Ammon's horn (tissue), 1 donor: ENCODE results near the gene SYNJ2.
"Not testable (repeated sequence)": the region's sequence is repeated elsewhere in the genome, so short reads cannot be mapped to it uniquely, and the experiment has no call there.

Experiments used
- DNase-seq: peaks from one replicate; pipeline ENCODE4 v3.0.0-alpha.2; 2016; ENCODE audit warnings: low spot score

SYNJ2 gene

GRCh38 chr6:157954150-157955117 lies 27.2 kb upstream of the SYNJ2 start:
- no peak for DNase-seq

GRCh38 chr6:157955675-157956074 lies 26.0 kb upstream of the SYNJ2 start:
- DNase-seq, result no peak

DNA sequence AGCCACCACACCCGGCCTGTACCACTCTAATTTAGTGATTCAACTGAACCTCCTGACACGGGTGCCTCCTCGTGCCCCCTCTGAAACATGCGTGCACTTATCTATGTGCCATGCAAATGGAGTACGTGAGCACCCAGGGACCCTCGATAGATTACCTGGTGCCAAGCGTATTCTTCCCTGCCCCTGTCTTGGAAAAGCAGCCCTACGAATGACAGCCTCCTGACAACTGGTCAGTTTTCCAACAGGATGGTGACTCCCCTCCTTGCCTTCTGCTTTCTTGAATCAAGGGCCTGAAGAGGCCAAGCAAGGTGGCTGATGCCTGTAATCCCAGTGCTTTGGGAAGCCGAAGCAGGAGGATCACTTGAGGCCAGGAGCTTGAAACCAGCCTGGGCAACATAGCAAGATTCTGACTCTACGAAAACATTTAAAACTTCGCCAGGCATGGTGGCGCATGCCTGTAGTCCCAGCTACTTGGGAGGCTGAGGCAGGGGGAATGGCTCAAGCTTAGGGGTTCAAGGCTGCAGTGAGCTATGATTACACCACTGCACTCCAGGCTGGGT lies 25.4 kb upstream of the SYNJ2 start:
- DNase-seq, result no peak

- no peak for DNase-seq
Measured at GRCh38 chr6:157959451-157960227, 22.0 kb upstream of the SYNJ2 start.

GRCh38 chr6:157961153-157961831 lies 20.4 kb upstream of the SYNJ2 start:
- DNase-seq, result no peak

GRCh38 chr6:157961832-157962575 lies 19.7 kb upstream of the SYNJ2 start:
- no peak for DNase-seq

- no peak for DNase-seq
Measured at GRCh38 chr6:157962601-157963302, 18.9 kb upstream of the SYNJ2 start.

- no peak for DNase-seq
Measured at GRCh38 chr6:157964100-157964499, 17.6 kb upstream of the SYNJ2 start.

DNA sequence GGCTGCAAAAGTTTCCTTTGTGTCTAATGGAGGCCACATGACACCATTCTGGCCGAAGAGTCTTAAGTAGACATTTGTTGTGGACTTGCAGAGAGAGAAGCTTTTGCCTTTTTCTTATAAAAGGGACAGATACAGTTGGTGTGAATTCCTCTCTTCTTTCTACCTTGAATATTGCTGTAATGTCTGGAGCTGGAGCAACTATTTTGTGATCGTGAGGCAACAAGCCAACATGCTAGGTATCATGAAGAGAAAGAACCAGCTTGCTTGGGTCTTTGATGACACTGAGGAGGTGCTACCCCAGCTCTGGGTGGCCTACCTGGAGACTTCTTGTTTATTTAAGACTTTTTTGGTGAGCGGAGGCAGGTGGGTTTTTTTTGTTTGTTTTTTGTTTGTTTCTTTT lies 16.3 kb upstream of the SYNJ2 start:
- DNase-seq, result no peak

- no peak for DNase-seq
Measured at GRCh38 chr6:157966589-157966977, 15.1 kb upstream of the SYNJ2 start.

GRCh38 chr6:157967020-157967419 lies 14.6 kb upstream of the SYNJ2 start:
- no peak for DNase-seq

GRCh38 chr6:157967486-157967885 lies 14.2 kb upstream of the SYNJ2 start:
- DNase-seq, result no peak

GRCh38 chr6:157972177-157972576 lies 9.5 kb upstream of the SYNJ2 start:
- not testable (repeated sequence) for DNase-seq

DNA sequence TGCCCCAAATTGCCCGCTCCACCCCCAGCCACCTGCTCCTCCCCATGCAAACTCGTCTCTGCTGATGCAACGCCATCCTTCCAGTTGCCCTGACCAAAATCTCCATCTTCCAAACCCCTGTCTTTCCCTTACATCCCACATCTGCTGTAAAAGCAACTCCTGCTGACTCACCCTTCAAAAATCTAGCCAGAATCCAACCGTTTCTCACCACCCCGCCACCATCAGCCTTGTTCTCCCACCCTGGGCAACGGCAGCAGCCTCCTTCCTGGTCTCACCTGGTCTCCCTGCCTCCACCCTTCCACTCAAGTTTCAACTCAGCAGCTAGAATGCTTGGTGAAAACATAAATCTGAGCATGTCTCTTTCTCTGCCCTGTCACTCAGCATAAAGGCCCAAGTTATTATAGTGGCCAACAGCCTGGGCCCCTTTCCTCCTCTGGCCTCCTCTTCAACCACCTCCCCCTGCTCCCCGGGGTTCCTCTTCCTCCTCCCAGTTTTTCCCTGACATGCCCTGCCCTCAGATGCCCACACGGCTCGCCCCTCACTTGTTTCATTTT lies 7.2 kb upstream of the SYNJ2 start:
- no peak for DNase-seq

DNA sequence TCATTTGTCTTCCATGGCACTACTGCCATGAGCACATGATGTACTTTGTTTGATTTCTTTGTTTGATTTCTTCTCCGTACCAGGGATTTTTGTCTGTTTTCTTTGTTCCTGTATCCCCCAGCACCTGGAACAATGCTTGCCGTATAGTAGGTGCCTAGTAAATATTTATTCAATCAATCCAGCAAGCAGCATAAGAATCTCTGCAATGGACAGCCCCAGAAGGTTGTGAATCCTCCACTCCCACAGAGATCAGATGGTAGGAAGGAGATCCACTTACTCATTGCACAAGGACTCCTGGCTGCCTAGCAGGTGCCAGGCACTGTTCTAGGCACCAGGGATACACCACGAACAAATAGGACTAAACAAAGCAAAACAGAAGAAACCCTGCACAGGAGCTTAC lies 6.7 kb upstream of the SYNJ2 start:
- DNase-seq, result no peak

DNA sequence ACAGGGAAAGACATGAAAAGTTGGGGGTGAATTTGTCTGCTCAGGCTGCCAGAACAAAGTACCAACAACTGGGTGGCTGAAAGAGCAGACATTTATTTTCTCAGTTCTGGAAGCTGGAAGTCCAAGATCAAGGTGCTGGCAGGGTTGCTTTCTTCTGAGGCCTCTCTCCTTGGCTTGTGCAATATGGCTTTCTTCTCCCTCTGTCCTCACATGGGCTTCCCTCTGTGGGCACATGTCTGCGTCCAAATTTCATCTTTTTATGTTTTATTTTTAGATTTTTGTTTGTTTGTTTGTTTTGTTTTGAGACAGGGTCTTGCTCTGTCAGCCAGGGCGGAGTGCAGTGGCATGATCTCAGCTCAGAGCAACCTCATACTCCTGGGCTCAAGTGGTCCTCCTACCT lies 6.2 kb upstream of the SYNJ2 start:
- no peak for DNase-seq

DNA sequence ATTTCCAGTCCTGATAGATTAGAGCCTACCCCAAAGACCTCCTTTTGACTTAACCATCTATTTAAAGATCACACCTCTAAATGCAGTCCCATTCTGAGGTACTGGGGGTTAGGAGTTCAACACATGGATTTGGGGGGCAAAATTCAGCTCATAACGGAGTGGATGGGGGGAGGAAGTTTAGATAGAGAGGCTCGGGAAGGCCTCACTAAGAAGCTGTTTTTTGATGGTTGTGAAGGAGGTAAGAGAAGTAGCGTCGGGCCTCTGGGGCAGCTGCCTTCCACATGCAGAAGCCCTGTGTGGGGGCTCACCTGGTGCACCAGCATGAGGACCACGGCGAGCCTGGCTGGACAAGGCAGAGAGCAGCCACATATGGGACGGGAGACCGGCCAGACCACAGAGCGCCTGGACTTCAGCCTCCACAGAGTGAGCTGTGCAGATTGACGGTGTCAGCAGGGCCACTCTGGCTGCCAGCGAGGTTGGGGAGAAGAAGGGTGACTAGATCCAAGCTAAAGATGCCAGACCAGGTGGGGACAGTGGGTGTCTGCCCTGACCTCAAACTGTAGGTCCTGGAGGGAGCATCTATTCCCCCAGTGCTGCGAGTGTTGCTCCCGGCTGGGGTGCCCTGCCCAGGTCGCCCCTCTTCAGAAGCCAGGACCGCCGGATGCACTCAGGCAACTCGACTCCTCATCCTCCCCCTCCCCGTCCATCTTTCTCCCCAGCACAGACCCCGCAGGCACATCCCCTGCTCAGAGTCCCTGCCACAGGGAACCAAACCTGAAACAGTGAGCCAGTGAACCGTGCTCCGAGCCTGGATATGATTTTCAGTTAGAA lies 5.1 kb upstream of the SYNJ2 start:
- DNase-seq, result no peak

DNA sequence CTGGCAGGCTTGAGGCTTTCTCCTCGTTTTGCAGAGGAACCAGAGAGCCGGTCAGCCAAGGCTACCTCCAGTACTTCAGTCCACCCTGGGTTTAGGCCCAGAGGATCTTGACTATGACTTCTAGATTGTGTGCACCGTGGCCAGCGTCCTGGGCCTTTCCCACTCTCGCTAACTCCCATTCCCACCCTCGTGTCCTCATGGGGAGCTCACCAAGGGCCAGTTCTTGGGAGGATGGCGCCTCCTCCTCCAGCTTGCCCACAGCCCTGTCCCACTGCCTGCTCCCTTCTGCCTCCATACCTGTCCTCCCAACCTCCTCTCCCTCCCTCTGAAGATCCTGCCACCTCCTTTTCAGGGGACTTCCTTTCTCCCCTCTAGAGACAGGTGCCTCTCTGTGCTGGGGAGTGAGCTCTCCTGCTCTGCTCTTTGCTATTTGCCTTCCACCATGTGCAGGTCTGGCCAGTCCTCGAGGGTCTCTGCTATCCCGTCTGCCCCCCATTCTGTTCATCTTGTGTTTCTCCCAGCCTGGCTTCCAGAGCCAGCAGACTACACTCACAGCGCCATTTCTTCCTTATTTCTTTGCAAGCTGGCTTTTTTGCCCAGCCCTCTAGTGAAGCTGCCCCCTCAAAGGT lies 4.4 kb upstream of the SYNJ2 start:
- no peak for DNase-seq
